Progenitor cell of endocrine pancreas (in vitro differentiated cells): ENCODE data around the gene MEF2B. TPM values are rescaled to one million over a fixed set of nuclear protein-coding genes. Genes with fewer than 3 reads are reported as not detected.

Source experiments
- DNase-seq: peaks from one replicate; pipeline ENCODE4 v3.0.0; 2021; ENCODE audit warnings: low spot score; ENCODE audit not compliant: unreplicated experiment
- H3K27ac Mint-ChIP-seq: 2 replicates; pipeline ENCODE4 v1.8.0; 2021; ENCODE audit warnings: mild to moderate bottlenecking, moderate library complexity, mixed read lengths
- H3K27me3 Mint-ChIP-seq: 2 replicates; pipeline ENCODE4 v1.8.0; 2021; ENCODE audit warnings: mixed read lengths
- H3K36me3 Mint-ChIP-seq: 2 replicates; pipeline ENCODE4 v1.8.0; 2022; ENCODE audit warnings: mixed read lengths; ENCODE audit not compliant: insufficient read depth
- H3K4me1 Mint-ChIP-seq: 2 replicates; pipeline ENCODE4 v1.8.0; 2021; ENCODE audit warnings: low read depth, mixed read lengths
- H3K4me3 Mint-ChIP-seq: 2 replicates; pipeline ENCODE4 v1.8.0; 2021; ENCODE audit warnings: low read depth, mild to moderate bottlenecking, moderate library complexity, mixed read lengths
- H3K9me3 Mint-ChIP-seq: 2 replicates; pipeline ENCODE4 v1.8.0; 2021; ENCODE audit warnings: low read depth, mixed read lengths
- total RNA-seq: library from RNA; stranded (reverse); gene quantifications from 2 replicates; pipeline ENCODE4 v1.2.1, GENCODE V29; 2021
- TF ChIP-seq, protein P1 (sequence below): fragments of 200-600 bp; sonication (generic); IDR thresholded peaks from one replicate; pipeline ENCODE4 v1.5.0; 2021; ENCODE audit warnings: antibody characterized with exemption, mild to moderate bottlenecking; ENCODE audit not compliant: unreplicated experiment

MEF2B gene
- total RNA-seq, 1 donor from 2014 or later = 4.2 TPM

DNA sequence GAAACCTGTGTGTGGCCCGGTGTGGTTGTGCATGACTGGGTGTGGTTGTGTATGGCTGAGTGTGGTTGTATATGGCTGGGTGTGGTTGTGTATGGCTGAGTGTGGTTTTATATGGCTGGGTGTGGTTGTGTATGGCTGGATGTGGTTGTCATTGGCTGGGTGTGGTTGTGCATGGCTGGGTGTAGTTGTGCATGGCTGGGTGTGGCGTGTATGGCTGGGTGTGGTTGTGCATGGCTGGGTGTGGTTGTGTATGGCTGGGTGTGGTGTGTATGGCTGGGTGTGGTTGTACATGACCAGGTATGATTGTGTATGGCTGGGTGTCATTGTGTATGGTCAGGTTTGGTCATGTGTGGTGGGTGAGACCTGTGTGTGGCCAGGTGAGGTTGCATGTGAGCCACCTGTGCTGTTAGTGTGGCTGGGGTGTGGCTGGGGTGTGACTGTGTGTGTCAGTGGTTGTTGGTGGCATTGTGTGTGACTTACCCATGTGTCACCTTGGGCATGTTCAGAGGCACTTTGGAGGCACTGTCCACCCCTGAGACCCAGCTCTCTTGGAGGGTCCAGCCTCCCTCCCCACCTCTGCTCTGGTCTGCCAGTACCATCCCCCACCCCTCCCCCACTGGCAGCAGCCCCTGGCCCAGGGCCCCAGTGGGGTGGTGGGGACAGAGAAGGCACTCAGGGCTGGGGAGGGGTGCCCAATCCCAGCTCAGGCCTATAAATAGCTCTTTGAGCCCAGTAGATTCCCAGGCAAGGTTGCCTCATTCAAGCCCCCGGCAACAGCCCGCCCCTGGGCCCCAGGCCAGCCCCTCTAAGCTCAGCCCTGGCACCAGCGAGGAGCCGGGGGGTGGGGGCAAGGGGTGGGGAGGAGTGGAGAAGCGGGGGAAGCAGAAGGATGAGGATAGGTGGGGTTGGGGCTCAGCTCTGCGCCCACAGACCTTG is 37.8 kb upstream of the MEF2B start:
- Mint-ChIP-seq H3K4me3 (no peak overlapping the region), H3K36me3 (no peaks in the 10 kb centered on the region), H3K9me3 (no peaks in the 10 kb centered on the region), H3K27me3 (peaks cover 64% of the 10 kb centered on the region), H3K4me1 (no peaks in the 10 kb centered on the region), H3K27ac (no peak overlapping the region)
- no peak for DNase-seq
- TF ChIP-seq, protein P1, sequence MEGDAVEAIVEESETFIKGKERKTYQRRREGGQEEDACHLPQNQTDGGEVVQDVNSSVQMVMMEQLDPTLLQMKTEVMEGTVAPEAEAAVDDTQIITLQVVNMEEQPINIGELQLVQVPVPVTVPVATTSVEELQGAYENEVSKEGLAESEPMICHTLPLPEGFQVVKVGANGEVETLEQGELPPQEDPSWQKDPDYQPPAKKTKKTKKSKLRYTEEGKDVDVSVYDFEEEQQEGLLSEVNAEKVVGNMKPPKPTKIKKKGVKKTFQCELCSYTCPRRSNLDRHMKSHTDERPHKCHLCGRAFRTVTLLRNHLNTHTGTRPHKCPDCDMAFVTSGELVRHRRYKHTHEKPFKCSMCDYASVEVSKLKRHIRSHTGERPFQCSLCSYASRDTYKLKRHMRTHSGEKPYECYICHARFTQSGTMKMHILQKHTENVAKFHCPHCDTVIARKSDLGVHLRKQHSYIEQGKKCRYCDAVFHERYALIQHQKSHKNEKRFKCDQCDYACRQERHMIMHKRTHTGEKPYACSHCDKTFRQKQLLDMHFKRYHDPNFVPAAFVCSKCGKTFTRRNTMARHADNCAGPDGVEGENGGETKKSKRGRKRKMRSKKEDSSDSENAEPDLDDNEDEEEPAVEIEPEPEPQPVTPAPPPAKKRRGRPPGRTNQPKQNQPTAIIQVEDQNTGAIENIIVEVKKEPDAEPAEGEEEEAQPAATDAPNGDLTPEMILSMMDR = no peak

DNA sequence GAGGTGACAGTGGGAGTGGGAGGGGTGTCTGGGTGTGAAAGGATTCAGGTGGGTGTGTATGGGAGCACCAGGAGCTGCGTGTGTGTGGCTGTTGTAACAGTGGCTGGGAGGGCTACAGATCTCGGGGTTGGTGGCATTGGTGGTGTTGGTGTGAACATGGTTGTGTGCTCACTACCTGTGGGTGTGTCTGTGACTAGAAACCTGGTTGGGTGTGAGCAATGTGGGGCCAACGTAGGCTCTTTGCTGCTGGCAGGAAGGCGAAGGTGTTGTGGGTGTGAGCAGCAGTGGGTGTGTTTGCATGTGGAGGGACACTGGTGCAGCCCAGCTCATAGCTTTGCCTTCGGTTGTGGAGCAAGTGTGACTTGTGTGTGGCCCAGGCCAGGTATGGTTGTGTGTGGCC is 36.9 kb upstream of the MEF2B start:
- Mint-ChIP-seq H3K9me3 (no peaks in the 10 kb centered on the region), H3K27ac (no peak overlapping the region), H3K4me3 (no peak overlapping the region), H3K36me3 (no peaks in the 10 kb centered on the region), H3K4me1 (peaks cover 6% of the 10 kb centered on the region), H3K27me3 (peaks cover 56% of the 10 kb centered on the region)
- DNase-seq = no peak
- TF ChIP-seq, protein P1 = no peak

DNA sequence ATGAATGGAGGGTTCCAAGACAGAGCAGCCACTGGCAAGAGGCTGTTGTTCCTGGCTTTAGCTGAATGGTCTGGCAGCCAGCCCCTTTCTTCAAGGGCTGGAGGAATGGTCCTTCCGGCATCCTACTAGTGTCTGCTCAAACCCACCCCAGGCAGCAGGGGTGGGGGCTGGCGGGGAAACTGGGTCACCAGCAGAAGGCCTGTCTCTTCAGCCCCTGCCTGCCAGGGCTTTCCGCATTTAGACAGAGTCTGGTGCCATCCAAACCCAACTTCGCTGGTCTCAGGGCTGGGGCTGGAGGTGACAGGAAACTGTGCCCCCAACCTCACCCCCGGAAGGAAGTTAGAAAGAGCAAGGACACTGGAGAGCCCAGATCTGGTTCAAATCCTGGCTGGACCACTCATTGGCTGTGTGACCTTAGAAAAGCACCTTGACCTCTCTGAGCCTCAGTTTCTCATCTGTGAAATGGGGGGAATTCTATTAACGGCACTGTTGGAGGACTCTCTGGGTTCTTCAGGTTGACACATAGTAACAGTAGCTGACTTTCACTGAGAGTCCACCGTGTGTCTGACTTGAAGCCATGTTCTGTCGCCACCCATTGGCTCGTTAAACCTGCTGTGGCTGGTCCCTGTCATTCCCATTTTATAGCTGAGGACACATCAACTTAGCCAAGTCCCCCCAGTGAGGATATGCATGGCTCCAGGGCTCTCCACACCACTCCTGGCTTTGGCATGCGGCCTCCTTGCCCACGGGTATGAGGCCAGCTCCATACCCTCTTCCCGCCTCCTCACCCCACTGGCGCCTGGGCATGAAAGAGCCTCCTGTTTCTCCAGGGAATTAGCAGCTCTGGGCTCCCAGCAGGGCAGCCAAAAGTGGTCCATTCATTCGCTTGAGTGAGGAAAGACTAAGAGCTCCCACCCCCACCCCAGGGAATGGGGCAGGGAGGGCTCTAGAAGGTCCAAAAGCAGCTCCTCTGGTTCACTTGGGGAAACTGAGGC is 35.6 kb upstream of the MEF2B start:
- DNase-seq = no peak
- Mint-ChIP-seq H3K36me3 (no peaks in the 10 kb centered on the region), H3K9me3 (no peaks in the 10 kb centered on the region), H3K4me3 (no peak overlapping the region), H3K27ac (no peak overlapping the region), H3K4me1 (peaks cover 6% of the 10 kb centered on the region), H3K27me3 (peaks cover 46% of the 10 kb centered on the region)
- TF ChIP-seq, protein P1 = no peak

DNA sequence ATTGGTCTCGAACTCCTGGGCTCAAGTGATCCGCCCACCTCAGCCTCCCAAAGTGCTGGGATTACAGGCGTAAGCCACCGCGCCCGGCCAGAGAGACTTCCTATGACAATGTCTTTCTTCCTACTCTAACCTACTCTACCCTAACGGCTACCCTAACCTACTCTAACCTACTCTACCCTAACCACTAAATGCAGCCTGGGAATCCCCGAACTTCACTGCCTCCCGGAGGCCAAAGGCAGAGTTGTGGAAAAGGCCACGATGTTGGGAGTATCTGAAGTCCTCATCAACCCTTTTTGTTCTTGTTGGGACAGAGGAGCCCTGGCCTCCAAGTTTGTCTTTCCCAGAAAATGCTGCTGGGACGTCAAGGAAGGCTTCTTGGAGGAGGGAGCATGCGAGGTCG is 34.1 kb upstream of the MEF2B start:
- Mint-ChIP-seq H3K27ac (peak overlapping the region; percentile 80), H3K4me1 (peaks cover 6% of the 10 kb centered on the region), H3K9me3 (no peaks in the 10 kb centered on the region), H3K36me3 (peaks cover 2% of the 10 kb centered on the region), H3K4me3 (peak overlapping the region; percentile 83), H3K27me3 (peaks cover 33% of the 10 kb centered on the region)
- TF ChIP-seq, protein P1 = no peak
- DNase-seq = no peak
